DND-41 (cell line): Measurements from ENCODE around the gene FPR3.

Source experiments
- ATAC-seq: fragments of 200-7000 bp; cut with Tn5 transposase; 3 replicates; pipeline ENCODE4 v1.9.1; 2021; ENCODE audit warnings: low read depth; ENCODE audit not compliant: insufficient read depth
- DNase-seq: peaks from one replicate; pipeline ENCODE4 v3.0.0-alpha.2; 2020
- H2AFZ ChIP-seq: 2 replicates; pipeline ENCODE4 v1.6.0; 2012; ENCODE audit warnings: low read depth, low read length
- H3K27ac ChIP-seq: 2 replicates; pipeline ENCODE4 v1.5.1; 2012; ENCODE audit warnings: low read length, inconsistent platforms
- H3K27me3 ChIP-seq: fragments of 200-600 bp; sonication (generic); 2 replicates; pipeline ENCODE4 v1.6.0; 2012; ENCODE audit warnings: low read length, mild to moderate bottlenecking, inconsistent platforms; ENCODE audit not compliant: insufficient read depth, poor library complexity
- H3K36me3 ChIP-seq: 2 replicates; pipeline ENCODE4 v1.5.1; 2012; ENCODE audit warnings: low read length, inconsistent platforms; ENCODE audit not compliant: insufficient read depth
- H3K4me1 ChIP-seq: 2 replicates; pipeline ENCODE4 v1.5.1; 2012; ENCODE audit warnings: mild to moderate bottlenecking, low read length; ENCODE audit not compliant: insufficient read depth
- H3K4me2 ChIP-seq: 2 replicates; pipeline ENCODE4 v1.6.0; 2012; ENCODE audit warnings: mild to moderate bottlenecking, moderate library complexity, low read length, inconsistent platforms; ENCODE audit not compliant: insufficient read depth
- H3K4me3 ChIP-seq, 2 experiments: fragments of 200-600 bp in 1 of 2; shearing (Covaris generic) in 1 of 2; 2 replicates each; pipeline ENCODE4 v1.5.1; 2012 to 2016; ENCODE audit warnings: inconsistent platforms in 2 of 2, low read length in 2 of 2, mild to moderate bottlenecking in 2 of 2, low read depth in 1 of 2, moderate library complexity in 1 of 2
- H3K79me2 ChIP-seq: 2 replicates; pipeline ENCODE4 v1.6.0; 2012; ENCODE audit warnings: low read length, inconsistent platforms; ENCODE audit not compliant: insufficient read depth
- H3K9ac ChIP-seq: 2 replicates; pipeline ENCODE4 v1.6.0; 2012; ENCODE audit warnings: low read depth, mild to moderate bottlenecking, inconsistent platforms, low read length, moderate library complexity
- H3K9me3 ChIP-seq: 2 replicates; pipeline ENCODE4 v1.5.1; 2012; ENCODE audit warnings: low read length, moderate library complexity, mild to moderate bottlenecking, inconsistent platforms; ENCODE audit not compliant: insufficient read depth, severe bottlenecking
- H4K20me1 ChIP-seq: 2 replicates; pipeline ENCODE4 v1.6.0; 2012; ENCODE audit warnings: low read length; ENCODE audit not compliant: insufficient read depth
- EZH2 ChIP-seq: IDR thresholded peaks from 3 replicates; pipeline ENCODE4 v1.6.1; 2012; ENCODE audit warnings: borderline replicate concordance, low read depth, mild to moderate bottlenecking, moderate library complexity, low read length, inconsistent platforms; ENCODE audit not compliant: severe bottlenecking
- TF ChIP-seq, protein P1 (sequence below): IDR thresholded peaks from 2 replicates; pipeline ENCODE4 v1.5.1; 2012; ENCODE audit warnings: borderline replicate concordance, low read length, moderate library complexity, mild to moderate bottlenecking; ENCODE audit not compliant: poor library complexity, severe bottlenecking; ENCODE audit errors: extremely low read depth

FPR3 gene

DNA sequence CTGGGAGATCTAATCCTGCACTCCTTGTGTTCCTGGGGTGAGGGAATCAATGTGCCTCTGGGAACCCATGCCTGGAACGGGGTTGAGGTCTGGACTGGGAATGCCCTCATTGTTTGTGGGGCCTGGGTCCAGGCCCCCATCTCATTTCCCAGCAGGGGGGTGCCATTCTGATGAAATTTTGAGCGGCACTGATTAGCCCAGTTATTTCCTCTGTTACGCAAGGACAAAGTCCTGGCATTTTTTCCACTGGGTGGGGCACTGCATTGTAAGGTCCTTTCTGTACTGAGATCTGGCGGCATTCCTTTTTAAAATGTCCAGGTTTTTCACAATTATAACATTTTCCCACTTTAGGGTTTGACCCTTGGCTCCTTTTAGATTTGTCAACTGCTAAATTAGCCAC is 14.8 kb downstream of the FPR3 start:
- DNase-seq (no peak), ATAC-seq (no peak)
- Histone ChIP-seq H3K4me3 (no peak overlapping the region), H4K20me1 (no peaks in the 10 kb centered on the region), H2AFZ (no peak overlapping the region), H3K36me3 (0 out of 2 replicates have a peak, but pooled peaks cover 5% of the 10 kb centered on the region), H3K9ac (no peak overlapping the region), H3K79me2 (no peaks in the 10 kb centered on the region), H3K27me3 (no peaks in the 10 kb centered on the region), H3K9me3 (no peaks in the 10 kb centered on the region), H3K27ac (no peak overlapping the region), H3K4me2 (no peak overlapping the region), H3K4me1 (peaks cover 40% of the 10 kb centered on the region)
- no peak for TF ChIP-seq EZH2
- TF ChIP-seq, protein P1, sequence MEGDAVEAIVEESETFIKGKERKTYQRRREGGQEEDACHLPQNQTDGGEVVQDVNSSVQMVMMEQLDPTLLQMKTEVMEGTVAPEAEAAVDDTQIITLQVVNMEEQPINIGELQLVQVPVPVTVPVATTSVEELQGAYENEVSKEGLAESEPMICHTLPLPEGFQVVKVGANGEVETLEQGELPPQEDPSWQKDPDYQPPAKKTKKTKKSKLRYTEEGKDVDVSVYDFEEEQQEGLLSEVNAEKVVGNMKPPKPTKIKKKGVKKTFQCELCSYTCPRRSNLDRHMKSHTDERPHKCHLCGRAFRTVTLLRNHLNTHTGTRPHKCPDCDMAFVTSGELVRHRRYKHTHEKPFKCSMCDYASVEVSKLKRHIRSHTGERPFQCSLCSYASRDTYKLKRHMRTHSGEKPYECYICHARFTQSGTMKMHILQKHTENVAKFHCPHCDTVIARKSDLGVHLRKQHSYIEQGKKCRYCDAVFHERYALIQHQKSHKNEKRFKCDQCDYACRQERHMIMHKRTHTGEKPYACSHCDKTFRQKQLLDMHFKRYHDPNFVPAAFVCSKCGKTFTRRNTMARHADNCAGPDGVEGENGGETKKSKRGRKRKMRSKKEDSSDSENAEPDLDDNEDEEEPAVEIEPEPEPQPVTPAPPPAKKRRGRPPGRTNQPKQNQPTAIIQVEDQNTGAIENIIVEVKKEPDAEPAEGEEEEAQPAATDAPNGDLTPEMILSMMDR, result no peak

DNA sequence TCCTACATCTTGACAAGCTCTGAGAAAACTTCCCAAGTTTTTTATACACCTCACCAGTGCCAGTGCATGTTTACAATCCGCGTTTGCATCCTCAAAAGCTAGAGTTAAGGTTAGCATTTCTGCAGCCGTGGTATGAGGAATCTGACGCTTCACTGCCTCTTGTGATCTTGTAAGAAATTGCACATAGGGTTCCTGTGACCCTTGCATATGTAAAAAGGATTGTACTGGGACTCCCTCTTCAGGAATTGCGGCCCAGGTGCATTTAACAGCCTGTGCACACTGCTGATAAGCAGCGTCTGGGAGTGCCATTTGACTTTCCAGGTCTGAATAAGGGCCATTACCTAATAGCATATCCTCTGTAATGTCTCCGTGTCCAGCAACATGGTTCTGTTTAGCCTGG is 15.3 kb downstream of the FPR3 start:
- no peak overlapping the region for H3K4me3 ChIP-seq
- H4K20me1 ChIP-seq, result no peaks in the 10 kb centered on the region
- TF ChIP-seq EZH2, result no peak
- TF ChIP-seq, protein P1, result peak; percentile 48
- no peak overlapping the region for H3K4me2 ChIP-seq
- no peaks in the 10 kb centered on the region for H3K27me3 ChIP-seq
- ATAC-seq, result no peak
- no peak overlapping the region for H3K27ac ChIP-seq
- 0 out of 2 replicates have a peak, but pooled peaks cover 5% of the 10 kb centered on the region for H3K36me3 ChIP-seq
- no peak overlapping the region for H3K9ac ChIP-seq
- no peaks in the 10 kb centered on the region for H3K79me2 ChIP-seq
- peaks cover 36% of the 10 kb centered on the region for H3K4me1 ChIP-seq
- H2AFZ ChIP-seq, result no peak overlapping the region
- DNase-seq, result peak; percentile 31
- no peaks in the 10 kb centered on the region for H3K9me3 ChIP-seq

DNA sequence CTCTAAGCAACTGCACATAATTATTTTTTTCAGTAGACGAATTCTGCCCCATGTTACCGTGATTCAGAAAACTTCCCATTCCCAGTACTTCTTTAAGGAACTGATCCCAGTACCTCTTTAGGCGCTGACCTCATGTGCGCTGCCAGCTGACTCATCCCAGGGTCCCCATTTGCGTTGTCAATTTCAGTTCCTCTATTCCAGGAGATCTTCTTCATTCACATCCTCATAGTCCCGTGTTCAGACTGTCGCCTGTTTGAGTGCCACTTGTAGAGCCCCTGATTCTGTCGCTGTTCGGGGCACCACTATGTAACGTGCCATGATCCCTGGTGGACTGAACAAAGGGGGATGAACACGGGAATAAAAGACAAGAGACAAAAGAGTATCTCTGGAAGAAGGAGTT is 16.4 kb downstream of the FPR3 start:
- Histone ChIP-seq H3K4me2 (no peak overlapping the region), H4K20me1 (no peaks in the 10 kb centered on the region), H3K4me3 (no peak overlapping the region), H3K27ac (no peak overlapping the region), H3K9ac (no peak overlapping the region), H3K4me1 (peaks cover 25% of the 10 kb centered on the region), H3K9me3 (no peaks in the 10 kb centered on the region), H3K36me3 (no peaks in the 10 kb centered on the region), H3K27me3 (no peaks in the 10 kb centered on the region), H3K79me2 (no peaks in the 10 kb centered on the region), H2AFZ (no peak overlapping the region)
- TF ChIP-seq, protein P1, result no peak
- no peak for TF ChIP-seq EZH2
- no peak for DNase-seq
- ATAC-seq, result no peak

DNA sequence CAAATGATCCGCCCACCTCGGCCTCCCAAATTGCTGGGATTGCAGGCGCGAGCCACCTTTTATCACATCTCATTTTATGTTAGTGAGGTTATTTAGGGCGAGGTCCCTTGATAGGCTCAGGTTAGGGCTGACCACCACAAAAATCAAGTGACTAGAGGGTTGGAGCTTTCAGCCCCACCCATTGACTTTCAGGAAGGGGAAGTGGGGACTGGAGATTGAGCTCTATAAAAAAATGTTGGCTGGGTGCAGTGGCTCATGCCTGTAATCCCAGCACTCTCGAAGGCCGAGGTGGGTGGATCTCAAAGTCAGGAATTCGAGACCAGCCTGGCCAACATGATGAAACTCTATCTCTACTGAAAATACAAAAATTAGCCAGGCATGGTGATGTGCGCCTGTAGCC is 20.1 kb downstream of the FPR3 start:
- Histone ChIP-seq H4K20me1 (no peaks in the 10 kb centered on the region), H2AFZ (no peak overlapping the region), H3K36me3 (no peaks in the 10 kb centered on the region), H3K4me1 (no peaks in the 10 kb centered on the region), H3K27me3 (no peaks in the 10 kb centered on the region), H3K4me3 (no peak overlapping the region), H3K27ac (no peak overlapping the region), H3K9me3 (no peaks in the 10 kb centered on the region), H3K79me2 (no peaks in the 10 kb centered on the region), H3K9ac (no peak overlapping the region), H3K4me2 (no peak overlapping the region)
- DNase-seq, result no peak
- TF ChIP-seq EZH2, result no peak
- TF ChIP-seq, protein P1, result no peak
- ATAC-seq, result no peak
